CD4-positive, CD25-positive, alpha-beta regulatory T cell (primary cell): ENCODE data around the gene CANX. TPM values are rescaled to one million over a fixed set of nuclear protein-coding genes. Genes with fewer than 3 reads are reported as not detected.

Experiments
- ATAC-seq, 2 donors: fragments of 150-1000 bp; cut with Tn5 transposase; one replicate each; pipeline ENCODE4 v1.10.0; 2021; ENCODE audit warnings: low read depth in 2 of 2, moderate number of reproducible peaks in 2 of 2, moderate library complexity in 1 of 2
- DNase-seq, 3 donors: peaks; one replicate each; pipeline versions ENCODE4 v3.0.0 to v3.0.0-alpha.2; 2012 to 2022; ENCODE audit warnings: mixed read lengths in 1 of 3
- H3K27ac ChIP-seq: one replicate; pipeline ENCODE4 v1.7.0; 2013; ENCODE audit warnings: mild to moderate bottlenecking, low read length; ENCODE audit not compliant: insufficient read depth, poor library complexity, severe bottlenecking
- H3K27me3 ChIP-seq: one replicate; pipeline ENCODE4 v1.7.0; 2013; ENCODE audit warnings: low read length; ENCODE audit not compliant: control insufficient read depth, insufficient read depth
- H3K36me3 ChIP-seq: one replicate; pipeline ENCODE4 v1.7.0; 2013; ENCODE audit warnings: mild to moderate bottlenecking, low read length, moderate library complexity; ENCODE audit not compliant: control insufficient read depth, insufficient read depth
- H3K4me1 ChIP-seq: 2 replicates; pipeline ENCODE4 v1.7.0; 2013; ENCODE audit warnings: mild to moderate bottlenecking, low read length; ENCODE audit not compliant: insufficient read depth, control insufficient read depth, poor library complexity, severe bottlenecking
- H3K4me3 ChIP-seq: one replicate; pipeline ENCODE4 v1.7.0; 2013; ENCODE audit warnings: low read depth, mild to moderate bottlenecking, low read length, moderate library complexity
- H3K9me3 ChIP-seq, 2 experiments: 1 replicate in 1 of 2; 2 replicates in 1 of 2; pipeline ENCODE4 v1.7.0; 2013; ENCODE audit warnings: low read length in 2 of 2, mild to moderate bottlenecking in 1 of 2, moderate library complexity in 1 of 2; ENCODE audit not compliant: control insufficient read depth in 2 of 2
- H3K27ac Mint-ChIP-seq, 3 donors: one replicate each; pipeline ENCODE4 v1.8.0; 2020 to 2022; ENCODE audit warnings: mild to moderate bottlenecking in 3 of 3, mixed read lengths in 3 of 3, moderate library complexity in 2 of 3
- H3K27me3 Mint-ChIP-seq: one replicate; pipeline ENCODE4 v1.8.0; 2022; ENCODE audit warnings: mild to moderate bottlenecking, mixed read lengths
- H3K36me3 Mint-ChIP-seq: one replicate; pipeline ENCODE4 v1.8.0; 2020; ENCODE audit warnings: mixed read lengths
- H3K4me1 Mint-ChIP-seq, 4 donors: one replicate each; pipeline ENCODE4 v1.8.0; 2020 to 2022; ENCODE audit warnings: mixed read lengths in 4 of 4, mild to moderate bottlenecking in 1 of 4
- H3K4me3 Mint-ChIP-seq, 4 donors: one replicate each; pipeline ENCODE4 v1.8.0; 2020 to 2022; ENCODE audit warnings: mild to moderate bottlenecking in 4 of 4, mixed read lengths in 4 of 4, moderate library complexity in 3 of 4
- H3K9me3 Mint-ChIP-seq, 7 donors: one replicate each; pipeline ENCODE4 v1.8.0; 2020 to 2022; ENCODE audit warnings: mixed read lengths in 7 of 7, mild to moderate bottlenecking in 3 of 7, moderate library complexity in 2 of 7
- polyA plus RNA-seq, 4 donors: library from polyadenylated mRNA; unstranded; fragments of 300-500 nt; fragmentation: Illumina TruSeq; gene quantifications; one replicate each; pipeline ENCODE4 v1.2.3, GENCODE V29; 2021
- total RNA-seq: library from RNA; stranded (reverse); gene quantifications from one replicate; pipeline ENCODE4 v1.2.3, GENCODE V29; 2022

CANX gene
- total and polyA plus RNA-seq, 5 donors from 2014 or later = 180 to 205 (median 196) TPM

DNA sequence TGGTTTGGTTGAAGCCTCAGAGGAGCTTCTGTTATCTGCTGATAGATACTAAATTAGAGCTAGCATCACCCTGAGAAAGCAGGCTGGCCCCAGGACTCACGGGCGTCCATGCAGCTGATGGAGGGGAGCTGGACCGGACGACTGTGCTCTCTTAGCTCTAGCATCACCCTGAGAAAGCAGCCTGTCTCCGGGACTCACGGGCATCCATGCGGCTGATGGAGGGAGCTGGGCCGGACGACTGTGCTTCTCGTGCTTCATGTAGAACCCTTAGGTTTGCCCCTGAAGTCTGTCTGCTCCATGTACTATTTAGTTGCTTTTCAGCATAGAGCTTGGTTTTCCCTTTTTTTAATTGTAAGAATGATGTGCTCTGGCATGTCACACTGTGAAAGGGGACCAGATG, 78.7 kb downstream of the CANX start:
- Histone ChIP-seq H3K4me3 (no peak overlapping the region), H3K27ac (no peak overlapping the region), H3K27me3 (no peaks in the 10 kb centered on the region), H3K9me3 (no peaks in the 10 kb centered on the region), H3K36me3 (peaks cover 66% of the 10 kb centered on the region), H3K4me1 (no peaks in the 10 kb centered on the region)
- H3K27ac Mint-ChIP-seq = no peak overlapping the region
- no peak overlapping the region for H3K4me3 Mint-ChIP-seq
- ATAC-seq = no peak
- no peaks in the 10 kb centered on the region for H3K9me3 Mint-ChIP-seq
- peaks cover 0 to 4% (median 0%) of the 10 kb centered on the region in 4 donors for H3K4me1 Mint-ChIP-seq
- no peaks in the 10 kb centered on the region for H3K27me3 Mint-ChIP-seq
- DNase-seq = no peak
- peaks cover 39% of the 10 kb centered on the region for H3K36me3 Mint-ChIP-seq

DNA sequence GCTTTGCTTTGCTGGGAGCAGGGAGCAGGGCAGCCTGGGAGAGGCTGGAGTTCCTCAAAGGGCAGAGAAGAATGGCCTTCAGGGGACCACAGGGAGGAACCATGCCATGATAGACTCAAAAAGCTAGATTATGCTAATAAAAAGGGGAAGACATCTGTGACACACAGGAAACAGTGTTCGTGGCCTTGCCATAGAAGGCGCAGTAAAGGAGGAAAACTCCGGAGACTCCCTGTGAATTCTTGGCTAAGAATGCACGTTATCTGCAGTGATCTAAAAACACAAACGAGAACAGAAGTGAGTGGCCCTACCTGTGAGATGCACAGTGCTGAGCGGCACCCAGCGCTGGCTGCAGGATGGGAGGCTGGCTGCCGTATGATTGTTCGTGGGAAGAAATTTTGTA, 79.1 kb downstream of the CANX start:
- Histone ChIP-seq H3K36me3 (peaks cover 62% of the 10 kb centered on the region), H3K4me1 (no peaks in the 10 kb centered on the region), H3K9me3 (no peaks in the 10 kb centered on the region), H3K27me3 (no peaks in the 10 kb centered on the region), H3K4me3 (no peak overlapping the region), H3K27ac (no peak overlapping the region)
- peaks cover 38% of the 10 kb centered on the region for H3K36me3 Mint-ChIP-seq
- H3K27ac Mint-ChIP-seq = peak overlapping the region in 1 of 3 donors; percentile 8
- DNase-seq = no peak
- ATAC-seq = no peak
- H3K4me1 Mint-ChIP-seq = peaks cover 0 to 4% (median 0%) of the 10 kb centered on the region in 4 donors
- H3K4me3 Mint-ChIP-seq = no peak overlapping the region
- H3K9me3 Mint-ChIP-seq = no peaks in the 10 kb centered on the region
- H3K27me3 Mint-ChIP-seq = no peaks in the 10 kb centered on the region

DNA sequence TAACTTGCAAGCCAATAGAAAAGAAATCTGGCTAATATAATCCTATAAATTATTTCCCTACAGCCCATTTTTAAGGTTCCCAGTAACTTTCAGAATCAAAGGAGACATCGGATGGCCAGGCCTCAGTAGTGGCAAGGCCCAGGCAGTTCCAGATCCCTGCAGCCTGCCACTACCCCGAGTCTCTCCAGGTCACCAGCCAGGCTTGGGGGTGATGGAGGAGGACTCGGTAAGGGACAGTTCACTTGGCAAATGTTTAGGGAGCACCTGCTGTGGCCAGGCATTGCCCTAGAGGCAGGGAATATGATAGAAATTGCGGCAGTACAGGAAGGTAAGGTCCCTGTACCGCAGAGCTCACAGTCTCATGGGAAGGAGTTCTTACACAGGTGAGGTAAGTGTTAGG, 79.8 kb downstream of the CANX start:
- ATAC-seq = no peak
- no peaks in the 10 kb centered on the region for H3K9me3 Mint-ChIP-seq
- DNase-seq = no peak
- Histone ChIP-seq H3K27me3 (no peaks in the 10 kb centered on the region), H3K4me1 (no peaks in the 10 kb centered on the region), H3K4me3 (no peak overlapping the region), H3K36me3 (peaks cover 56% of the 10 kb centered on the region), H3K9me3 (no peaks in the 10 kb centered on the region), H3K27ac (no peak overlapping the region)
- H3K4me3 Mint-ChIP-seq = peak overlapping the region in 1 of 4 donors; percentile 40
- H3K36me3 Mint-ChIP-seq = peaks cover 31% of the 10 kb centered on the region
- H3K4me1 Mint-ChIP-seq = peaks cover 0 to 4% (median 0%) of the 10 kb centered on the region in 4 donors
- no peak overlapping the region for H3K27ac Mint-ChIP-seq
- no peaks in the 10 kb centered on the region for H3K27me3 Mint-ChIP-seq

DNA sequence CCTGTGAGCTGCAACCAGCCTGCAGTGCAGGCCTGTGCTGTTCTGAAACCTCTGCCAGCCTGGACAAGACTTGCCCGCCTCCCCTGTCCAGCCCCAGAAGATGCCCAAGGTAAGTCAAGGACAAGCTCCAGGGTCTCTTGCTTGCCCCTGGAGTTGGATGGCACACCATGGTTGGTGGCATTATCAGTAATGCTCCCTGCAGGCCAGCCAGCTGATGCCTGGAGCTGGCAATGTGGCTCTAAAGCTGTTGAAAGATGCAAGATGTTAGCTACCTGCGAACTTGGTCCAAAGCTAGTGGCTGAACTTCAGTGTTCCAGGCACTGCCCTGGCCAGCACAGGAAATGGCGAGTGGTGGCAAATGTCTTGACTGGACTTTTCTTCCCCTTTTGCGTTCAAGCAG, 81.1 kb downstream of the CANX start:
- Histone ChIP-seq H3K4me3 (no peak overlapping the region), H3K27ac (no peak overlapping the region), H3K36me3 (peaks cover 44% of the 10 kb centered on the region), H3K9me3 (no peaks in the 10 kb centered on the region), H3K27me3 (no peaks in the 10 kb centered on the region), H3K4me1 (no peaks in the 10 kb centered on the region)
- Mint-ChIP-seq H3K9me3 (no peaks in the 10 kb centered on the region), H3K36me3 (peaks cover 26% of the 10 kb centered on the region), H3K4me1 (peaks cover 0 to 4% (median 0%) of the 10 kb centered on the region in 4 donors), H3K27ac (peak overlapping the region in 1 of 3 donors; percentile 81), H3K4me3 (no peak overlapping the region), H3K27me3 (no peaks in the 10 kb centered on the region)
- no peak for DNase-seq
- no peak for ATAC-seq

DNA sequence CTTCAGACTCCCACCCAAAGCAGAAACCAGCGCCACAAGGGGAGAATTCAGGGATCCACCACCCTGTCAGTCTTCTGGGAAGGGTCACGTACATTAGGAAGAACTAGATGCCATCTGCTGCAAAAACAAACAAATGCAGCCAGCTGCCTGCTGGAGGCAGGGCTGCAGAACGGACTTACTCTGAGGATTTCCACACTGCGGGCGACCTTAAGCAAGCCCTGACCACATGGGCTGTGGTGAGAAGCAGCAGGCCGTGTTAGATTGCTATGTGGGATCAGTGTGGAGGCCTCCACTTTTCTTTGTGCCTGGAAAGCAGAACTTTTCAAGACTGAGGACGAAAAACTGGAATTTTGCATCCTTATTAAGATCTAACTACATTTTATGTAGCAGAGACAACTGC, 81.6 kb downstream of the CANX start:
- DNase-seq (no peak), ATAC-seq (no peak)
- Mint-ChIP-seq H3K27me3 (no peaks in the 10 kb centered on the region), H3K4me1 (peaks cover 0 to 6% (median 0%) of the 10 kb centered on the region in 4 donors), H3K27ac (no peak overlapping the region), H3K36me3 (peaks cover 26% of the 10 kb centered on the region), H3K9me3 (no peaks in the 10 kb centered on the region), H3K4me3 (no peak overlapping the region)
- Histone ChIP-seq H3K9me3 (no peaks in the 10 kb centered on the region), H3K4me1 (no peaks in the 10 kb centered on the region), H3K36me3 (peaks cover 39% of the 10 kb centered on the region), H3K27me3 (no peaks in the 10 kb centered on the region), H3K27ac (no peak overlapping the region), H3K4me3 (no peak overlapping the region)

Other genes starting within 250 kb of the CANX start
- gene RUFY1, start 148.4 kb upstream of the CANX start, total RNA-seq = 40.4 TPM
- 10 to 100 TPM; 18.3 to 25.9 (median 23.7) TPM for gene RUFY1, start 148.4 kb upstream of the CANX start, polyA plus RNA-seq
- gene HNRNPH1, start 75.3 kb upstream of the CANX start, total RNA-seq = 2,049 TPM
- 100 to 1,000 TPM; 102 to 155 (median 130) TPM for gene HNRNPH1, start 75.3 kb upstream of the CANX start, polyA plus RNA-seq
- not detected for gene CBY3, start 17.9 kb upstream of the CANX start, total RNA-seq
- gene CBY3, start 17.9 kb upstream of the CANX start, polyA plus RNA-seq = under 1 TPM in 1 of 4 donors, not detected in 3; 0.70 TPM
- gene MAML1, start 33.9 kb downstream of the CANX start, total RNA-seq = 39.5 TPM
- 1 to 10 TPM; 2.8 to 4.9 (median 3.8) TPM for gene MAML1, start 33.9 kb downstream of the CANX start, polyA plus RNA-seq
- gene LTC4S, start 95.0 kb downstream of the CANX start, total RNA-seq = 2.8 TPM
- gene LTC4S, start 95.0 kb downstream of the CANX start, polyA plus RNA-seq = 1 to 10 TPM in 2 of 4 donors, under 1 TPM in 2; 0.48 to 4.3 (median 1.3) TPM
- 134 TPM for gene MGAT4B, start 107.9 kb downstream of the CANX start, total RNA-seq
- 10 to 100 TPM; 11.9 to 18.0 (median 13.8) TPM for gene MGAT4B, start 107.9 kb downstream of the CANX start, polyA plus RNA-seq
- 615 TPM for gene SQSTM1, start 121.9 kb downstream of the CANX start, total RNA-seq
- gene SQSTM1, start 121.9 kb downstream of the CANX start, polyA plus RNA-seq = 100 to 1,000 TPM; 219 to 283 (median 237) TPM
- 46.4 TPM for gene MRNIP, start 159.8 kb downstream of the CANX start, total RNA-seq
- 10 to 100 TPM; 10.2 to 18.5 (median 17.2) TPM for gene MRNIP, start 159.8 kb downstream of the CANX start, polyA plus RNA-seq
- 53.1 TPM for gene TBC1D9B, start 208.9 kb downstream of the CANX start, total RNA-seq
- gene TBC1D9B, start 208.9 kb downstream of the CANX start, polyA plus RNA-seq = 10 to 100 TPM; 11.3 to 18.8 (median 15.1) TPM